ENCODE data around the gene IDUA. TPM values are rescaled to one million over a fixed set of nuclear protein-coding genes. Genes with fewer than 3 reads are reported as not detected.

IDUA gene
- total and polyA plus RNA-seq, 9 donors = 11.4 to 21.0 (median 14.0) TPM

- H3K9me3 ChIP-seq (replicated peaks; ENCODE audit: control insufficient read depth, low read depth, low read length) = no peaks in the 10 kb centered on the region
- H3K4me3 ChIP-seq (ENCODE audit: low read length) = peak overlapping the region; percentile 27
- H3K4me1 ChIP-seq (ENCODE audit: control insufficient read depth, insufficient read depth, low read length) = peaks cover 83% of the 10 kb centered on the region
- DNase-seq = no peak
- H3K36me3 ChIP-seq (ENCODE audit: control insufficient read depth, insufficient read depth, low read length) = peaks cover 19% of the 10 kb centered on the region
- peak overlapping the region; percentile 80 for H3K27ac ChIP-seq (ENCODE audit: low read length)
- WGBS (ENCODE audit: insufficient coverage) = 92% methylated on average over 35 of the region's 43 CpGs
- peaks cover 13% of the 10 kb centered on the region for H3K27me3 ChIP-seq (ENCODE audit: control insufficient read depth, insufficient read depth, low read length)
Measured at GRCh38 chr4:1013225-1014073, 26.6 kb downstream of the IDUA start.

- Histone ChIP-seq H3K27ac (ENCODE audit: low read length) (peak overlapping the region; percentile 80), H3K4me1 (ENCODE audit: control insufficient read depth, insufficient read depth, low read length) (peaks cover 85% of the 10 kb centered on the region), H3K27me3 (ENCODE audit: control insufficient read depth, insufficient read depth, low read length) (peaks cover 5% of the 10 kb centered on the region), H3K4me3 (ENCODE audit: low read length) (no peak overlapping the region), H3K36me3 (ENCODE audit: control insufficient read depth, insufficient read depth, low read length) (peaks cover 19% of the 10 kb centered on the region), H3K9me3 (replicated peaks; ENCODE audit: control insufficient read depth, low read depth, low read length) (no peaks in the 10 kb centered on the region)
- DNase-seq = no peak
- 34% methylated on average over 30 of the region's 36 CpGs for WGBS (ENCODE audit: insufficient coverage)
Measured at GRCh38 chr4:1014291-1015167, 27.7 kb downstream of the IDUA start.

GRCh38 chr4:1015179-1015578, 28.3 kb downstream of the IDUA start:
- Histone ChIP-seq H3K27me3 (ENCODE audit: control insufficient read depth, insufficient read depth, low read length) (peaks cover 5% of the 10 kb centered on the region), H3K4me3 (ENCODE audit: low read length) (no peak overlapping the region), H3K9me3 (replicated peaks; ENCODE audit: control insufficient read depth, low read depth, low read length) (no peaks in the 10 kb centered on the region), H3K36me3 (ENCODE audit: control insufficient read depth, insufficient read depth, low read length) (peaks cover 19% of the 10 kb centered on the region), H3K4me1 (ENCODE audit: control insufficient read depth, insufficient read depth, low read length) (peaks cover 88% of the 10 kb centered on the region), H3K27ac (ENCODE audit: low read length) (peak overlapping the region; percentile 20)
- DNase-seq = no peak
- WGBS (ENCODE audit: insufficient coverage) = 72% methylated on average over 6 of the region's 8 CpGs

- Histone ChIP-seq H3K27ac (ENCODE audit: low read length) (peak overlapping the region; percentile 20), H3K36me3 (ENCODE audit: control insufficient read depth, insufficient read depth, low read length) (peaks cover 19% of the 10 kb centered on the region), H3K9me3 (replicated peaks; ENCODE audit: control insufficient read depth, low read depth, low read length) (no peaks in the 10 kb centered on the region), H3K4me1 (ENCODE audit: control insufficient read depth, insufficient read depth, low read length) (peaks cover 84% of the 10 kb centered on the region), H3K4me3 (ENCODE audit: low read length) (no peak overlapping the region), H3K27me3 (ENCODE audit: control insufficient read depth, insufficient read depth, low read length) (peaks cover 2% of the 10 kb centered on the region)
- DNase-seq = no peak
- WGBS (ENCODE audit: insufficient coverage) = 94% methylated on average over 10 of the region's 10 CpGs
Measured at GRCh38 chr4:1015746-1016145, 28.9 kb downstream of the IDUA start.

- no peak overlapping the region for H3K4me3 ChIP-seq (ENCODE audit: low read length)
- no peaks in the 10 kb centered on the region for H3K27me3 ChIP-seq (ENCODE audit: control insufficient read depth, insufficient read depth, low read length)
- H3K4me1 ChIP-seq (ENCODE audit: control insufficient read depth, insufficient read depth, low read length) = peaks cover 91% of the 10 kb centered on the region
- 82% methylated on average over 14 of the region's 16 CpGs for WGBS (ENCODE audit: insufficient coverage)
- peaks cover 19% of the 10 kb centered on the region for H3K36me3 ChIP-seq (ENCODE audit: control insufficient read depth, insufficient read depth, low read length)
- DNase-seq = no peak
- H3K27ac ChIP-seq (ENCODE audit: low read length) = peak overlapping the region; percentile 20
- H3K9me3 ChIP-seq (replicated peaks; ENCODE audit: control insufficient read depth, low read depth, low read length) = no peaks in the 10 kb centered on the region
Measured at GRCh38 chr4:1017211-1017610, 30.4 kb downstream of the IDUA start.

GRCh38 chr4:1017706-1018105, 30.9 kb downstream of the IDUA start:
- 69% methylated on average over 5 of the region's 15 CpGs for WGBS (ENCODE audit: insufficient coverage)
- Histone ChIP-seq H3K4me1 (ENCODE audit: control insufficient read depth, insufficient read depth, low read length) (peaks cover 92% of the 10 kb centered on the region), H3K36me3 (ENCODE audit: control insufficient read depth, insufficient read depth, low read length) (peaks cover 18% of the 10 kb centered on the region), H3K27me3 (ENCODE audit: control insufficient read depth, insufficient read depth, low read length) (no peaks in the 10 kb centered on the region), H3K27ac (ENCODE audit: low read length) (peak overlapping the region; percentile 42), H3K9me3 (replicated peaks; ENCODE audit: control insufficient read depth, low read depth, low read length) (no peaks in the 10 kb centered on the region), H3K4me3 (ENCODE audit: low read length) (no peak overlapping the region)
- DNase-seq = no peak

- peak; percentile 56 for DNase-seq
- Histone ChIP-seq H3K27me3 (ENCODE audit: control insufficient read depth, insufficient read depth, low read length) (no peaks in the 10 kb centered on the region), H3K4me3 (ENCODE audit: low read length) (no peak overlapping the region), H3K4me1 (ENCODE audit: control insufficient read depth, insufficient read depth, low read length) (peaks cover 92% of the 10 kb centered on the region), H3K27ac (ENCODE audit: low read length) (peak overlapping the region; percentile 42), H3K9me3 (replicated peaks; ENCODE audit: control insufficient read depth, low read depth, low read length) (no peaks in the 10 kb centered on the region), H3K36me3 (ENCODE audit: control insufficient read depth, insufficient read depth, low read length) (peaks cover 13% of the 10 kb centered on the region)
- WGBS (ENCODE audit: insufficient coverage) = 62% methylated on average over 13 of the region's 29 CpGs
Measured at GRCh38 chr4:1018147-1019020, 31.5 kb downstream of the IDUA start.

GRCh38 chr4:1019320-1019719, 32.5 kb downstream of the IDUA start:
- peak overlapping the region; percentile 69 for H3K27ac ChIP-seq (ENCODE audit: low read length)
- H3K36me3 ChIP-seq (ENCODE audit: control insufficient read depth, insufficient read depth, low read length) = peaks cover 11% of the 10 kb centered on the region
- no peak for DNase-seq
- H3K9me3 ChIP-seq (replicated peaks; ENCODE audit: control insufficient read depth, low read depth, low read length) = no peaks in the 10 kb centered on the region
- 19% methylated on average over 5 of the region's 9 CpGs for WGBS (ENCODE audit: insufficient coverage)
- H3K4me3 ChIP-seq (ENCODE audit: low read length) = no peak overlapping the region
- no peaks in the 10 kb centered on the region for H3K27me3 ChIP-seq (ENCODE audit: control insufficient read depth, insufficient read depth, low read length)
- H3K4me1 ChIP-seq (ENCODE audit: control insufficient read depth, insufficient read depth, low read length) = peaks cover 89% of the 10 kb centered on the region

GRCh38 chr4:1019729-1020470, 33.1 kb downstream of the IDUA start:
- Histone ChIP-seq H3K27me3 (ENCODE audit: control insufficient read depth, insufficient read depth, low read length) (no peaks in the 10 kb centered on the region), H3K4me1 (ENCODE audit: control insufficient read depth, insufficient read depth, low read length) (peaks cover 83% of the 10 kb centered on the region), H3K4me3 (ENCODE audit: low read length) (no peak overlapping the region), H3K9me3 (replicated peaks; ENCODE audit: control insufficient read depth, low read depth, low read length) (no peaks in the 10 kb centered on the region), H3K27ac (ENCODE audit: low read length) (peak overlapping the region; percentile 69), H3K36me3 (ENCODE audit: control insufficient read depth, insufficient read depth, low read length) (peaks cover 16% of the 10 kb centered on the region)
- 73% methylated on average over 14 of the region's 23 CpGs for WGBS (ENCODE audit: insufficient coverage)
- DNase-seq = no peak

All from muscle of leg (tissue), 11 donors.